GM19238 (cell line): Measurements from ENCODE around the gene ADM5.
"Not testable (repeated sequence)": the region's sequence is repeated elsewhere in the genome, so short reads cannot be mapped to it uniquely, and the experiment has no call there.

Source experiments
- DNase-seq: peaks from one replicate; pipeline ENCODE4 v3.0.0; 2011; ENCODE audit warnings: low spot score; ENCODE audit not compliant: insufficient read length

The ADM5 gene

DNA sequence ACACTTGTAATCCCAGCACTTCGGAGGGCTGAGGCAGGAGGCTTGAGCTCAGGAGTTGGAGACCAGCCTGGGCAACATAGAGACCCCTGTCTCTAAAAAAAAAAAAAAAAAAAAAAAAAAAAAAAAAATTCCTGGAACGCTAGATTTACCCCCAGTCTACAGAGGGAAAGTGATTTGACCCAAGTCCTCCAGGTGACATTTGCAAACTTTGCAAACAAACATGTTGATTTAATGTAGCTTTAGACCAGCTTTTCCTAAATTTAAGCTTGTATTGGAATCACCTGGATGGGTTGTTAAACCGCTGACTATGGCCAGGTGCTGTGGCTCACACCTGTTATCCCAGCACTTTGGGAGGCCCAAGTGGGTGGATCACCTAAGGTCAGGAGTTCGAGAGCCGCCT, 10.0 kb downstream of the ADM5 start:
- DNase-seq = no peak

DNA sequence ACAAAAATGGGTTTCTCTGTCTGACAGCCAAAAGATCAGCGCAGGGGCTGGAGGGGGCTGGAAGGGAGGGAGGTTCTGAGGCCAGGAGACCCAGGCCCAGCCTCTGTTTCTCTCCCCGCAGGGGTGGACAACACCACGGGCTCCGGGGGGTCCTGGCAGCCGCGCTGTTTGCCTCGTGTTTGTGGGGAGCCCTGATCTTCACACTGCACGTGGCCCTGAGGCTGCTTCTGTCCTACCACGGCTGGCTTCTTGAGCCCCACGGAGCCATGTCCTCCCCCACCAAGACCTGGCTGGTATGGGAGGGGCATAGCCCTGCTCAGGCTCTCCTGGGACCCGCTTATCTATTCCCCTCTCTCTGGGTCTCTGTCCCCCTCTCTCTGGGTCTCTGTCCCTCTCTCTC, 11.2 kb downstream of the ADM5 start:
- DNase-seq = no peak

DNA sequence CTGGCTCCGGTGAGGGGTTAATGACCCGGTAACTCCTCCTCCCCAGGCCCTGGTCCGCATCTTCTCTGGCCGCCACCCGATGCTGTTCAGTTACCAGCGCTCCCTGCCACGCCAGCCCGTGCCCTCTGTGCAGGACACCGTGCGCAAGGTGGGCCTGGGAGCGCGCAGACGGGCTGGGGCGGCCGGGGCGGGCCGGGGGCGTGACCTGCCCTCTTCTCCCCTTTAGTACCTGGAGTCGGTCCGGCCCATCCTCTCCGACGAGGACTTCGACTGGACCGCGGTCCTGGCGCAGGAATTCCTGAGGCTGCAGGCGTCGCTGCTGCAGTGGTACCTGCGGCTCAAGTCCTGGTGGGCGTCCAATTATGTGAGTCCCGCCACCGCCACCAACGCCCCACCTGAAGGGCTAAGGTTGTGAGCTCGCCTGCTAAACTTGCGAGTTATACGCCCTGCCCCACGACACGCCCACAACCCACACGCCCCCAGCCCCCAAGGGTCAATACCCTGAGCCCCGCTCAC, 11.9 kb downstream of the ADM5 start:
- DNase-seq = no peak

DNA sequence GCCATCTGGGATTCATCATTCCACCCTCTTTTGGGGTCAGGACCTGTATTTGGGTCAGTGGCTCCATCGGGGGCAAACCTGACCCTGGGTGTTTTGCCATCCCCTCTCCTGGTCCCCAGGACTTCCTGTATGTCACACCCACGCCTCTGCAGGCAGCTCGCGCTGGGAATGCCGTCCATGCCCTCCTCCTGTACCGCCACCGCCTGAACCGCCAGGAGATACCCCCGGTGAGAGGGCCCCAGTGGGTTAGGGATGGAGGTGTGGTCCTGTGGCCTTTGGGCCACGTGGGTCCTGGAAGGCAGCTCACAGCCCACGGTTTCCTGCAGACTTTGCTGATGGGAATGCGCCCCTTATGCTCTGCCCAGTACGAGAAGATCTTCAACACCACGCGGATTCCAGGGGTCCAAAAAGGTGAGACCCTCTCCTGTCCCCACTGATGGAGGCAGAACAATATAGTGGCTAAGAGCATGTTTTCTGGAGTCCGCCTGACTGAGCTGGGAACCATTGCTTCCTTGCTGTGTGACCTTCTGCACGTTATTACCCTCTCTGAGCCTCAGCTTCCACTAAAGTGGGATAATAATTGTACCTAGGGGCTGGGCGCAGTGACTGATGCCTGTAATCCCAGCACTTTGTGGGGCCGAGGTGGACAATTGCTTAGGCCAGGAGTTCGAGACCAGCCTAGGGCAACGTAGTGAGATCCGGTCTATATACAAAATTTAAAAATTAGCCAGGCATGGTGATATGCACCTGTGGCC, 15.7 kb downstream of the ADM5 start:
- DNase-seq = no peak

DNA sequence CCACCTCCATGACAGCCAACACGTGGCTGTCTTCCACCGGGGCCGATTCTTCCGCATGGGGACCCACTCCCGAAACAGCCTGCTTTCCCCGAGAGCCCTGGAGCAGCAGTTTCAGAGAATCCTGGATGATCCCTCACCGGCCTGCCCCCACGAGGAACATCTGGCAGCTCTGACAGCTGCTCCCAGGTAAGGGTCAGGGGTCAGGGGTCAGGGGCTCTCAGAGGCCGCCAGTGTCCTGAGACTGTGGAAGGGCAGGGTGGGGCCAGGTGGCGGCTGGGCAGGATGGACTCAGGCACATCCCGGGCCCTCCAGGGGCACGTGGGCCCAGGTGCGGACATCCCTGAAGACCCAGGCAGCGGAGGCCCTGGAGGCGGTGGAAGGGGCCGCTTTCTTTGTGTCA, 16.5 kb downstream of the ADM5 start:
- DNase-seq = no peak

DNA sequence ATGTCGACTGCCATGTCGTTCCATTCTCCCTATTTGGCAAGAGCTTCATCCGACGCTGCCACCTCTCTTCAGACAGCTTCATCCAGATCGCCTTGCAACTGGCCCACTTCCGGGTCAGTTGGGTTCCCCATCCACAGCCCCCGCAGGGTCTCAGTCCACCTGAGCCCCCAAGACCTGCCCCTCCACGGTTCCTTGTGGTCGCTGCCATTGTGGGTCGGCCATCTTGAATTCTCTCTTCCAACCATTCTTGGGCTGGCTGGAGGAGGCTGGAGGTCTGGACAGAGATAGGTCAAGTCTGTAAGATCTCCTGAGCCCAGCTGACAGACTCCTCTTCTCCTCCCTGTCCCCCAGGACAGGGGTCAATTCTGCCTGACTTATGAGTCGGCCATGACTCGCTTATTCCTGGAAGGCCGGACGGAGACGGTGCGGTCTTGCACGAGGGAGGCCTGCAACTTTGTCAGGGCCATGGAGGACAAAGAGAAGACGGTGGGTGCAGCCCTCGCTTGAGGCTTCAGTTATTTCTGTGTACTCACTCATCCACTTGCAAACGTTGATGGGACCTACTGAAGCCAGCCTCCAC, 21.1 kb downstream of the ADM5 start:
- DNase-seq = no peak

DNA sequence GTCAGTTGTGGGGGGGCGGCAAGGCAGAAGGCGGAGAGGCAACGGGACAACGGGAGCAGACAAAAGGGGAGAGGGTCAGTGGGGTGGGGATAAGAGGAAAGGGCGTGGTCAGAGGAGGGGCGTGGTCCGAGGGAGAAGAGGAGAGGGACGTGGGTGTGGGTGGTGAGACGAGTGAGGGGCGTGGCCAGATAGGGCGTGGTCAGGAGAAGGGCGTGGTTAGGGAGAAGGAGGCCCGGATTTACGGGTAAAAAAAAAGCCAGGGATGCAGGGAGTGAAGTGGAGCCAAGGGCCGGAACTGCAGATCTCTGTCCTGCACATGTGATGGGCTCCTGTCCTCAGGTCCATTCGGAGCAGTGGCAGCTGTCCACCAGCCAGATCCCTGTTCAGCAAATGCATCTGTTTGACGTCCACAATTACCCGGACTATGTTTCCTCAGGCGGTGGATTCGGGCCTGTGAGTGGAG, 23.0 kb downstream of the ADM5 start:
- no peak for DNase-seq

DNA sequence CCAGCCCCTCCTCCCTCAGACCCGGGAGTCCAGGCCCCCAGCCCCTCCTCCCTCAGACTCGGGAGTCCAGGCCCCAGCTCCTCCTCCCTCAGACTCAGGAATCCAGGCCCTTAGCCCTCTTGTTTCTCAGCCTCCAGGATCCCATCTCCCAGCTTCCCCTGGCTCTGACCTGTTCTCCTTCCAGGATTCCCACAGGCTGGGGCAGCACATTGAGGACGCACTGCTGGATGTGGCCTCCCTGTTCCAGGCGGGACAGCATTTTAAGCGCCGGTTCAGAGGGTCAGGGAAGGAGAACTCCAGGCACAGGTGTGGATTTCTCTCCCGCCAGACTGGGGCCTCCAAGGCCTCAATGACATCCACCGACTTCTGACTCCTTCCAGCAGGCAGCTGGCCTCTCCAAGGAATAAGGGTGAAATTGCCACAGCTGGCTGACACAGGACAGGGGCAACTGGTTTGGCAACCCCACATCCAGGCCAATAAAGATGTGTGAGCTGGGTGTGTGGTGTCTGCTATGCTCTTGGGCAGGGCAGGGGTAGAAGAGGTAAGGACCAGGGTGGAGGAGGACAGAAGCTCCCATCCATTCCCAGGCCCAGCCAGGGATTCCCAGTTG, 23.9 kb downstream of the ADM5 start:
- no peak for DNase-seq

DNA sequence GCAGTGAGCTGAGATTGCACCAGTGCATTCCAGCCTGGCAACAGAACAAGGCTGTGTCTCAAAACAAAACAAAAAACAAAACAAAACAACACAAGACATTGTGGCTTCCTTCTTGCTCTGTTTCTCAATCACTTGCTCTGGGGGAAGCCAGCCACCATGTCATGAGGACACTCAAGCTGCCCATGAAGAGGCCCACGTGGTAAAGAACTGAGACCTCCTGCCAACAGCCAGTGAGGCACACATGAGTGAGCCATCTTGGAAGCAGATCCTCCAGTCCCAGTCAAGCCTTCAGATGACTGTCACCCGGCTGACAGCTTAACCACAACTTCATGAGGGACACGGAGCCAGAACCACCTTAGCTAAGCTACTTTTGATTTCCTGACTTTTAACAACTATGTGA, 26.8 kb downstream of the ADM5 start:
- no peak for DNase-seq

DNA sequence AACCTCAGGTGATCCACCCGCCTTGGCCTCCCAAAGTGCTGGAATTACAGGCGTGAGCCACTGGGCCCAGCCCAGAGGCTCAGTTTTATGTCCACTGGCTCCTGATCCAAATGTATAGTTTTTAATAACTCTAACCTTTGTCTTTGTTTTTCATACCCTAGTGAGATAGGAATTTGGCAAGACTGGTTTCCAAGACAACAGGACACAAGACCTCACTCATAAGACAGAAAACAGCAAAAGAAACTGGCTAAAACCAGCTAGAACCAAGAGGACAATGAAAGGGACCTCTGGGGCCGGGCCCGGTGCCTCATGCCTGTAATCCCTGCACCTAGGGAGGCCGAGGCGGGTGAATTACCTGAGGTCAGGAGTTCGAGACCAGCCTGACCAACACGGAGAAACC, 29.1 kb downstream of the ADM5 start:
- DNase-seq = no peak

DNA sequence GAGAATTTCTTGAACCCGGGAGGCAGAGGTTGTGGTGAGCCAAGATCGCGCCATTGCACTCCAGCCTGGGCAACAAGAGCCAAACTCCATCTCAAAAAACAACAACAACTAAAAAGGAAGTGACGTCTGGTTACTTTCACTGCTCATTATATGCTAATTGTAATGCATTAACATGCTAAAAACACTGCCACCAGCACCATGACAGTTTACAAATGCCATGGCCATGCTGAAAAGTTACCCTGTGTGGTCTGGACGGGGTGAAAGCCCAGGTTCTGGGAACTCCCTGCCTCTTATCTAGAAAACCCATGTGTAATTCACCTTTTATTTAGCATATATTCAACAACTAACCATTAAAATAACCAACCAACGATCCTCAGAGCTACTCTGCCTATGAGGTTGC, 29.6 kb downstream of the ADM5 start:
- no peak for DNase-seq

DNA sequence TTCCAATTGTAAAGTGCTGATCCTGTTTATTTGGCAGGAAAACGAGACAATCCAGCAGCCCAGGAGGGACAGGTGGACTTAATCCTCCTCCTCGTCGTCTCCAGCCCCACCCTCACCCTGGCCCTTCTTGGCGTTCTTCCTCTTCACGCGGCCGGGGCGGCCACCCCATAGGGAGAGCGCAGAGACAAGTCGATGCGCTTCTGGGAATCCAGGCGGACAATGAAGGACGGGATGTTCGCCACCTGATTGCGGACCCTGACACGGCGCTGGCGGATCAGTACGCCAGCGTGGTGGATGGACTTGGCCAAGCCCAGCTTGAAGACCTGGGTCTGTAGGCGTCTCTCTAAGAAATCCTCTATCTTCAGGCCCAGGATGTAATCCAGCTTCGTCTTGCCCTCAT, 30.0 kb downstream of the ADM5 start:
- DNase-seq = not testable (repeated sequence)

DNA sequence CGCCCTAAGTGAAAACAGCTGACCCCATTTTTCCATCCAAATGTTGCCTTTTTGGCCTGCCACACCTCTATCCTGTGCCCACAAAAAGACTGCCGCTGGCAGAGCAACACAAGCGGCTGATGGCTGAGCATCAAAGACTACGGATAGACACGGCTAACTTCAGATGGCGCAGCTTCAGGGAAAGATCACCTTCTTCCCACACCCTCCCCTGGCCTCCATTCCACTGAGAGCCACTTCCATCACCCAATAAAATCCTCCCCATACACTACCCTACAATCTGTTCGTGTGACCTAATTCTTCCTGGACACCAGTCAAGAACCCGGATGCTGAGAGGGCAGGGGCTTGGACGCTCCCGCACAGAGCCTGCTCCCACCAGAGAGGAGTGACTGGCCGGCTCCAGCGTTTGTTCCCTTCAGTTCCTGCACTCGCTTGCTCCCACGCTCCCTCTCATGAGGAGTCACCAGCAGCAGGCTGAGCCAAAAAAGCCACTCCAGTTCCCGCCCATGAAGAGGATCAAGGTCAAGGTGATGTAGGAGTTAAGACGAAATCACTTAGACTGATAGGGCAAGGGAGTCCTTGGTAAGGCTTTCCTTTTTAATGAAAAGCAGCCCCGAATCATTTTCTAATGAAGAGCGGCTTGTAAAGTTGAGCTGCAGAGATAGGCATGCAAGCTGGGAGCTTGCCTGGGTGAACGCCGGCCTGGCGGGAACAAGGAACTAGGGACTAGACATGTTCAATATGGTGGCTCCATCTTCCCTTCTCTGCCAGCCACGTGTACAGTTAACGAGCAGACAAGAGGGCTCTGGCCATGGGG, 38.0 kb downstream of the ADM5 start:
- DNase-seq = no peak

DNA sequence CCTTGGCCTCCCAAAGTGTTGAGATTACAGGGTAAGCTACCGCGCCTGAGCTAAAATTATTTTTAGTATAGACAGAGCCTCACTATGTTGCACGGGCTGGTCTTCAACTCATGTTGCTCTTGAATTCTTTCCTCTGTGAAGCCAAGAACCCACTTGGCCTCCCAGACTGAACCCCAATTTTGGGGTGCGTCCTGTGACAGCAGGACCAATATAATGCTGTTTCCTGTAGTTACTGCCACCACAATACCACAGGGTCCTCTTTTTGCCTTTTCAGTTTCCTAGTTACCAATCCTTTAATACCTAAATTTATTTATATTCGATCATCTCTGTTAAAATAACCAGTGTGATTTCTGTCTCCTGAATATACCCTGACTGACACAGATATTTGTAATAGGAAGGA, 40.8 kb downstream of the ADM5 start:
- DNase-seq = no peak

DNA sequence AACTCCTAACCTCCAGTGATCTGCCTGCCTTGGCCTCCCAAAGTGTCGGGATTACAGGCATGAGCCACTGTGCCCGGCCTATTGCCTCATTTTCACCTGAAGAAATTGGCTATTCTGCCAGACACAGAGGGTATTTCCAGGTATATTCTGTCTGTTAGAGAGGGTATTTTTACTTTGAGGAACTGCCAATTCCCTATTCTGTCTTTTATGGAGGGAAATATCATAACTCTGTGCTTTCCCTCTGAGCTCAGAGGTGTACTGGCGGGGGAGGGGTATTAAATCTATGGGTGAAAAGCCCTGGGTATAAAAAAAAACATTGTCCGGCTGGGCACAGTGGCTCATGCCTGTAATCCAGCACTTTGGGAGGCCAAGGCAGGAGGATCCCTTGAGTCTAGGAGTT, 48.9 kb downstream of the ADM5 start:
- DNase-seq = no peak

DNA sequence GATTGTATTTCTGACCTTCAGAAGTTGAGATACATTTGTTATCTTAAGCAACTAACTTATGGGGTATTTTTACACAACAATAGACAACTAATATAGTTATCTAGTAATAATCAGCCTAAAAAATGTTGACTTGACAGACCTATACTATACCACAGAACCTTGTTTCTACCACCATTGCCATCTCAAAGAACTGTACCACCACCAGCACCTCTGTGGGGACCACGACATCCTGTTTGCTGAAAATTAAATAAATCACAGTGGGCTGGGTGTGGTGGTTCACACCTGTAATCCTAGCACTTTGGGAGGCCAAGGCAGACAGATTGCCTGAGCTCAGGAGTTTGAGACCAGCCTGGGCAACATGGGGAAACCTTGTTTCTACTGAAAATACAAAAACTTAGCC, 49.7 kb downstream of the ADM5 start:
- no peak for DNase-seq

DNA sequence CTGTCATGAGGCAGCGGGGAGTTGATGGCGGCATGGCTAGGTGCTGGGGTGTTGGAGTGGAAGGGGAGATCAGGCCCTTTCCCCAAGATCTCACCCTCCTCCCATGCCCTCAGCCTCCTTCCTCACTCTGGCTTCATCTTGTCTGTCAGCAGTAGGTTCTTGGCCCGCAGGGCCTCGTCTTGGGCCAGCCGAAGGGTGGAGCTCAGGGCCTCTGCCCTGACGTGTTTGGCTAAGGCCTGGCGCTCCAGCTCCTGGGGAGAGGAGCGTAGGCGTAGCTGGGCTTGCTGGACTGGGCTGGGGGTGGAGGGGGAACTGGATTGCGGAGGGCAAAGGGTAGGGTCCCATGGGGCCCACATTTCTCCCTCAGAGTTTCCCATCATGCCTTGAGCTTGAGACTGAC, 50.5 kb downstream of the ADM5 start:
- no peak for DNase-seq
